HG03565 (cell line): ENCODE measurements around the gene OR5B21.

Experiments
- ATAC-seq: cut with Tn5 transposase; IDR thresholded peaks from one replicate; pipeline ENCODE4 v1.9.1; 2021; ENCODE audit warnings: mild to moderate bottlenecking, moderate library complexity; ENCODE audit not compliant: unreplicated experiment

OR5B21 gene

DNA sequence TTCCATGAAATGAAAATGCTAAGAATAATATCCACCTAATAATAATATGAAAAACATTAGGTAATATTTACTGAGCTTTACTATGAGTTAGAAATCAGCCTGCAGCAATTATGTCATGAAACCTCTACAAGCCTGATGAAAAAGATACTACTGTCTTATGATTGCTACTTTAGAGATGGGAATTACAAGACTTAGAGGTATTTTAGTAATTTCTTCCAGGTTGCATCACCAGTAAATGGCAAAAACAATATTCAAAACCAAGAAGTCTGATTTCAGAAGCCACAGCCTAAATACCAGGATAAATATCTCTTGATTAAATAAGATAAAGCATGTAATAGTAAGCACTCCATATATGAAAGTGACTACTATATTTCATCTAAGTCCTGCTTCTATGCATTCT lies 13.8 kb downstream of the OR5B21 start:
- no peak for ATAC-seq

- ATAC-seq = no peak
Measured at GRCh38 chr11:58493676-58494075, 14.2 kb downstream of the OR5B21 start.

DNA sequence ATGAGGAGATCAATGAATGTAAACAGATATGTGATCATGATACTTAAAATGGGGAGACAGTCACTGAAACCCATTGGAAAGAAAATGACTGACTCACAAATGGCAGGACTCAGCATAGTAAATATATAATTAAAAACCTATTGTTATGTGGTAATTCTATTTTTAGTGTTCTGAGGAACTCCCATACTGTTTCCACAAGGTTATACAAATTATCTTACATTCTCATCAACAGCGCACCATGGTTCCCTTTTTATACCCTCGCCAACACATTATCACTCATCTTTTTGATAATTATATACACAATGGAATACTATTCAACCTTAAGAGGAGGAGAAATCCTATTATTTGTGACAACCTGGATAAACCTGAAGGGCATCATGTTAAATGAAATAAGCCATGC lies 17.1 kb downstream of the OR5B21 start:
- no peak for ATAC-seq

GRCh38 chr11:58487170-58487569 lies 20.7 kb downstream of the OR5B21 start:
- no peak for ATAC-seq

GRCh38 chr11:58485961-58486360 lies 21.9 kb downstream of the OR5B21 start:
- no peak for ATAC-seq

DNA sequence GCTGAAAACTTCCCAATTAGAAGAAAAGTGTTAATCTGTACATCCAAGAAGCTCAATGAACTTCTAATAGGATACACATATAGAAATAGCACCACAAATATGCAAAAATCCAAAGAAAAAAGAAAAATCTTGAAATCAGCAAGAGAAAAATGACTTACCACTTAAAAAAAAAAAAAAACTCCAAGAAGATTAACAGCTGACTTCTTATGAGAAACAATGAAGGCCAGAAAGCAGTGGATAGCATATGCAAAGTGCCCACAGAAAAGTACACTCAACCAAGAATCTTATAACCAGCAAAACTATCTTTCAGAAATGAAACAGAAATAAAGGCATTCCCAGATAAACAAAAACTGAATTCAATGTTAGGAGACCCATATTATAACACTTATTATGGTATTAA lies 36.0 kb downstream of the OR5B21 start:
- no peak for ATAC-seq

- no peak for ATAC-seq
Measured at GRCh38 chr11:58466293-58466692, 41.6 kb downstream of the OR5B21 start.

- ATAC-seq = no peak
Measured at GRCh38 chr11:58465690-58466089, 42.2 kb downstream of the OR5B21 start.
